ENCODE results near the gene CHD9NB.
"Not testable (repeated sequence)": the region's sequence is repeated elsewhere in the genome, so short reads cannot be mapped to it uniquely, and the experiment has no call there.

The CHD9NB gene

GRCh38 chr16:53084746-53085334 lies 32.1 kb upstream of the CHD9NB start:
- no peak for DNase-seq
- in situ Hi-C loops (cut with MboI; ENCODE audit: low pct_unique_long_range_greater_than_20kb, low sequenced_read_pairs) = no loop called here

GRCh38 chr16:53084141-53084541 lies 31.4 kb upstream of the CHD9NB start:
- in situ Hi-C loops (cut with MboI; ENCODE audit: low pct_unique_long_range_greater_than_20kb, low sequenced_read_pairs) = no loop called here
- DNase-seq = no peak

- DNase-seq = no peak
- in situ Hi-C loops (cut with MboI; ENCODE audit: low pct_unique_long_range_greater_than_20kb, low sequenced_read_pairs) = no loop called here
These were observed 30.4 kb upstream of the CHD9NB start for GRCh38 chr16:53083119-53083518.

- in situ Hi-C loops (cut with MboI; ENCODE audit: low pct_unique_long_range_greater_than_20kb, low sequenced_read_pairs) = no loop called here
- no peak for DNase-seq
These were observed 29.8 kb upstream of the CHD9NB start for GRCh38 chr16:53082509-53082908.

- in situ Hi-C loops (cut with MboI; ENCODE audit: low pct_unique_long_range_greater_than_20kb, low sequenced_read_pairs) = no loop called here
- no peak for DNase-seq
These were observed 29.1 kb upstream of the CHD9NB start for GRCh38 chr16:53081686-53082407.

GRCh38 chr16:53081032-53081424 lies 28.3 kb upstream of the CHD9NB start:
- in situ Hi-C loops (cut with MboI; ENCODE audit: low pct_unique_long_range_greater_than_20kb, low sequenced_read_pairs) = no loop called here
- DNase-seq = no peak

GRCh38 chr16:53080345-53081031 lies 27.8 kb upstream of the CHD9NB start:
- DNase-seq = no peak
- in situ Hi-C loops (cut with MboI; ENCODE audit: low pct_unique_long_range_greater_than_20kb, low sequenced_read_pairs) = no loop called here

GRCh38 chr16:53078765-53079485 lies 26.2 kb upstream of the CHD9NB start:
- DNase-seq = no peak
- in situ Hi-C loops (cut with MboI; ENCODE audit: low pct_unique_long_range_greater_than_20kb, low sequenced_read_pairs) = no loop called here

GRCh38 chr16:53078247-53078646 lies 25.6 kb upstream of the CHD9NB start:
- DNase-seq = no peak
- in situ Hi-C loops (cut with MboI; ENCODE audit: low pct_unique_long_range_greater_than_20kb, low sequenced_read_pairs) = no loop called here

GRCh38 chr16:53075461-53075860 lies 22.8 kb upstream of the CHD9NB start:
- in situ Hi-C loops (cut with MboI; ENCODE audit: low pct_unique_long_range_greater_than_20kb, low sequenced_read_pairs); DNase-seq: not testable (repeated sequence)

- DNase-seq; in situ Hi-C loops (cut with MboI; ENCODE audit: low pct_unique_long_range_greater_than_20kb, low sequenced_read_pairs): not testable (repeated sequence)
These were observed 21.6 kb upstream of the CHD9NB start for GRCh38 chr16:53074296-53074695.

- in situ Hi-C loops (cut with MboI; ENCODE audit: low pct_unique_long_range_greater_than_20kb, low sequenced_read_pairs) = no loop called here
- DNase-seq = no peak
These were observed 20.3 kb upstream of the CHD9NB start for GRCh38 chr16:53073022-53073421.

- in situ Hi-C loops (cut with MboI; ENCODE audit: low pct_unique_long_range_greater_than_20kb, low sequenced_read_pairs) = no loop called here
- peak; percentile 39 for DNase-seq
These were observed 19.1 kb upstream of the CHD9NB start for GRCh38 chr16:53071748-53072301.

GRCh38 chr16:53069772-53070171 lies 17.1 kb upstream of the CHD9NB start:
- no peak for DNase-seq
- in situ Hi-C loops (cut with MboI; ENCODE audit: low pct_unique_long_range_greater_than_20kb, low sequenced_read_pairs) = no loop called here

GRCh38 chr16:53068423-53068833 lies 15.7 kb upstream of the CHD9NB start:
- DNase-seq = no peak
- in situ Hi-C loops (cut with MboI; ENCODE audit: low pct_unique_long_range_greater_than_20kb, low sequenced_read_pairs) = no loop called here

GRCh38 chr16:53067675-53068074 lies 15.0 kb upstream of the CHD9NB start:
- no peak for DNase-seq
- in situ Hi-C loops (cut with MboI; ENCODE audit: low pct_unique_long_range_greater_than_20kb, low sequenced_read_pairs) = no loop called here

GRCh38 chr16:53065461-53066061 lies 12.9 kb upstream of the CHD9NB start:
- DNase-seq = no peak

GRCh38 chr16:53064081-53064578 lies 11.4 kb upstream of the CHD9NB start:
- in situ Hi-C loops (cut with MboI; ENCODE audit: low pct_unique_long_range_greater_than_20kb, low sequenced_read_pairs) = no loop called here
- DNase-seq = no peak

More at GRCh38 chr16:53065461-53066061, 12.9 kb upstream of the CHD9NB start:
- in situ Hi-C loops (cut with MboI; ENCODE audit: low pct_unique_long_range_greater_than_20kb, low sequenced_read_pairs) = no loop called here

- in situ Hi-C loops (cut with MboI; ENCODE audit: low pct_unique_long_range_greater_than_20kb, low sequenced_read_pairs) = no loop called here
- DNase-seq = peak; percentile 23
These were observed 9.0 kb upstream of the CHD9NB start for GRCh38 chr16:53061701-53062159.
